ENCODE data around the gene SLC9A8.

SLC9A8 gene

DNA sequence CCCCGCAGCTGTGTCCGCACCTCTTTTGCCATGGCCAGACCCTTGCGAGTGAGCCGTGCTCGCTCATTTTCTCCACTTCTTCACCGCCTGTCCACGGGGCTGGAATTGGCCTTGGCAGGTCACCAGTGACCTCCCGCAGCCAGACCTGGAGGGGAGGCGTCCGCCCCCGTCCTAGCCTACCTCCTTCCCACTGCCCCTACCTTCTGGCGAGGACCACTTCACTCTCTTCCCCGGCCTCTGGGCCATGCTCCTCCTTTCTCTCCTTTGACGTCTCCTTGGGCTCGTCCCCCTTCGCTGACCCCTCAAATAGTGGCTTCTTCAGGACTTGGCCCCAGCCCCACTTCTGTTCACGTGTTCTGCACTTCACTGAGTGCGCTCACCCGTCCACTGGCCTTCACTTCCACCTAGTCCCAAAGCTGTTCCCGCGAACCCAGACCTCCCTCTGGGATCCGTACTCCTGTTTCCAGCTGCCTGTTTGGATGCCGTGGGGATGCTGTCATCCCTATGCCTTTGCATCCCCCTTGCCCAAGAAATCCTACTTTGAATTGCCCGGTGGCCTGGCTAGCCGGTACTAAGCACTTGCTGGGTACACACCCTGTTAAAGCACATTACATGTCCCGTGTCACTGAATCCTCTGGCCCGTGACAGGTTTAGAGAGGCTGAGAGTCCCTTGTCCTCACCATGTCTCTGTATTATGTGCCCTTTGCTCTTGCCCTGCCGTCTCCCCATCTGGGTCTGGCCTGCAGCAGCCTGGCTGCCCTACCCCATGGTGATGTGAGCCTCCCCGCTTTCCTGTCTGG is 69.7 kb downstream of the SLC9A8 start:
- no peak overlapping the region for H3K4me2 ChIP-seq (ENCODE audit: insufficient read depth, low read length)
- no peak overlapping the region for H2AFZ ChIP-seq (ENCODE audit: low read depth, low read length)
- no peak for ATAC-seq (ENCODE audit: insufficient read depth, low read depth)
- peaks cover 7% of the 10 kb centered on the region; the same call in 1 of the 2 replicates for H4K20me1 ChIP-seq (ENCODE audit: insufficient read depth, low read length)
- peaks cover 65% of the 10 kb centered on the region for H3K36me3 ChIP-seq (ENCODE audit: insufficient read depth, low read length)
- no peak for DNase-seq
- no peaks in the 10 kb centered on the region for H3K27me3 ChIP-seq (ENCODE audit: insufficient read depth, low read length, poor library complexity)
- H3K9ac ChIP-seq (ENCODE audit: low read depth, low read length): no peak overlapping the region
- no peak for TF ChIP-seq EZH2 (IDR thresholded peaks at IDR 0.05; ENCODE audit: borderline replicate concordance, low read depth, low read length, severe bottlenecking)
- TF ChIP-seq, protein P1, sequence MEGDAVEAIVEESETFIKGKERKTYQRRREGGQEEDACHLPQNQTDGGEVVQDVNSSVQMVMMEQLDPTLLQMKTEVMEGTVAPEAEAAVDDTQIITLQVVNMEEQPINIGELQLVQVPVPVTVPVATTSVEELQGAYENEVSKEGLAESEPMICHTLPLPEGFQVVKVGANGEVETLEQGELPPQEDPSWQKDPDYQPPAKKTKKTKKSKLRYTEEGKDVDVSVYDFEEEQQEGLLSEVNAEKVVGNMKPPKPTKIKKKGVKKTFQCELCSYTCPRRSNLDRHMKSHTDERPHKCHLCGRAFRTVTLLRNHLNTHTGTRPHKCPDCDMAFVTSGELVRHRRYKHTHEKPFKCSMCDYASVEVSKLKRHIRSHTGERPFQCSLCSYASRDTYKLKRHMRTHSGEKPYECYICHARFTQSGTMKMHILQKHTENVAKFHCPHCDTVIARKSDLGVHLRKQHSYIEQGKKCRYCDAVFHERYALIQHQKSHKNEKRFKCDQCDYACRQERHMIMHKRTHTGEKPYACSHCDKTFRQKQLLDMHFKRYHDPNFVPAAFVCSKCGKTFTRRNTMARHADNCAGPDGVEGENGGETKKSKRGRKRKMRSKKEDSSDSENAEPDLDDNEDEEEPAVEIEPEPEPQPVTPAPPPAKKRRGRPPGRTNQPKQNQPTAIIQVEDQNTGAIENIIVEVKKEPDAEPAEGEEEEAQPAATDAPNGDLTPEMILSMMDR (IDR thresholded peaks at IDR 0.05; ENCODE audit: borderline replicate concordance, extremely low read depth, low read length, poor library complexity, severe bottlenecking): no peak
- H3K9me3 ChIP-seq (ENCODE audit: insufficient read depth, low read length, severe bottlenecking): no peaks in the 10 kb centered on the region
- H3K4me1 ChIP-seq (ENCODE audit: insufficient read depth, low read length): no peaks in the 10 kb centered on the region
- no peaks in the 10 kb centered on the region for H3K79me2 ChIP-seq (ENCODE audit: insufficient read depth, low read length)
- H3K4me3 ChIP-seq (ENCODE audit: low read depth in 1 of 2, low read length in 2 of 2): no peak overlapping the region
- H3K27ac ChIP-seq (ENCODE audit: low read length): no peak overlapping the region

DNA sequence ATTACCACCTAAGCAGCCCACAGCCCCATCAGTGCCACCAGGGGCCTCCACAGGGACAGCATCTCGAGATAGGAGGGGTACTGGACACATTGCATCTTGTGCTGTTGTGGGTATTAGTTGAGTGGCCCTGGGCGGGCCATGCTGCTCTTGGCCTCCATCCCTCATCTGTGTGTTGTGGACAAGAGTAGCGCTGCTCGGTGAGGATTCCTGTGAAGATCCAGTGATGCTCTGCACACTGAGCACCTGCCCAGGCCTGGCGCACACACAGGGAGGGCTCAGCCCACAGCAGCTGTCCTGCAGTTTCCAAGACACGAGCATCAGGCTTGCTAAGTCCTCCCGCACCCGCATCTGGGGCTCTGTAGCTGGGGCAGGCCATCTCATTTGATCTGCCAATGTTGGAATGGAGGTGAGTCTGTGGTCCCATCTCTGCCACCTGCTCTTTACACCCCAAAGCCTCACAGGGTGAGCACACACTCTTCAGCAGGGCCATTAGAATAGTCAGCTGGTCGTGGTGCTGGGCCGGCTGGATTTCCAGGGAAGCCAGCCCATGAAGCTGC is 70.7 kb downstream of the SLC9A8 start:
- no peak overlapping the region for H2AFZ ChIP-seq (ENCODE audit: low read depth, low read length)
- H3K27ac ChIP-seq (ENCODE audit: low read length): no peak overlapping the region
- H3K4me2 ChIP-seq (ENCODE audit: insufficient read depth, low read length): no peak overlapping the region
- no peak for ATAC-seq (ENCODE audit: insufficient read depth, low read depth)
- TF ChIP-seq EZH2 (IDR thresholded peaks at IDR 0.05; ENCODE audit: borderline replicate concordance, low read depth, low read length, severe bottlenecking): no peak
- TF ChIP-seq, protein P1 (IDR thresholded peaks at IDR 0.05; ENCODE audit: borderline replicate concordance, extremely low read depth, low read length, poor library complexity, severe bottlenecking): no peak
- H3K27me3 ChIP-seq (ENCODE audit: insufficient read depth, low read length, poor library complexity): no peaks in the 10 kb centered on the region
- H4K20me1 ChIP-seq (ENCODE audit: insufficient read depth, low read length): peaks cover 9% of the 10 kb centered on the region; the same call in 1 of the 2 replicates
- no peaks in the 10 kb centered on the region for H3K4me1 ChIP-seq (ENCODE audit: insufficient read depth, low read length)
- no peaks in the 10 kb centered on the region for H3K9me3 ChIP-seq (ENCODE audit: insufficient read depth, low read length, severe bottlenecking)
- no peak for DNase-seq
- no peaks in the 10 kb centered on the region for H3K79me2 ChIP-seq (ENCODE audit: insufficient read depth, low read length)
- H3K4me3 ChIP-seq (ENCODE audit: low read depth in 1 of 2, low read length in 2 of 2): no peak overlapping the region
- H3K9ac ChIP-seq (ENCODE audit: low read depth, low read length): no peak overlapping the region
- H3K36me3 ChIP-seq (ENCODE audit: insufficient read depth, low read length): peaks cover 74% of the 10 kb centered on the region

DNA sequence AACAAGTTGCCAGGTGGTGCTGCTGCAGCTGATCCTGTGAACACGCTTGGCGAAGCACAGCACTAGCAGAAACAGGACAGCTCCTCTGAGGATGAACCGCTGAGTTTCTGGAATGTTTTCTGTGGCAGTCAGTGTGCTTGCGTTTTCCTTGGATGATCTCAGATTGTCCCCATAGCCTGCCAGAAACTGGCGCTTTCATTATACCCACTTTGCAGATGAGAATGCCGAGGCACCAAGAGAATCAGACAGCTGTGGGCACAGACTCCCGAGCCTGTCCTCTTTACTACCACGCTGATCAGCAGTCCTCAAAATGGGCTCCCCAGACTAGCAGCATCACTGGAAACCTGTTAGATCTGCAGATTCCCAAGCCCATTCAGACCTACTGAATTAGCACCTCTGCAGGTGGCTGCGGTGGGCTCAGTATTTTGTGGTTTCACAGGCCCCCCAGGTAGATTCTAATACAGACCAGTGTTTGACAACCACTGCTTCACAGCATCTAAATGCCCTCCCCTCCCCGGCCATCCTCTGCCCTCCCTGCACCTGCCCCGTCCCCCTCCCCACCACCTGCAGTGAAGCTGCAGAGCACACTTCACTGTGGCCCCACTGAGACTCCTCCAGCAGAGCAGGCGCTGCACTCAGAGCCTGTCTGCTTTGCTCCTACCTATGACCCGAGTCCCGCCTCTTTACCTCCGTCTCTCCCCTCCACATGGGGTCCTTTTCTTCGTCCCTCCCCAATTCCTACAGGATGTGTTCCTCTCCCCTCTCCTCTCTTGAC is 73.1 kb downstream of the SLC9A8 start:
- H3K36me3 ChIP-seq (ENCODE audit: insufficient read depth, low read length): peaks cover 69% of the 10 kb centered on the region
- no peaks in the 10 kb centered on the region for H3K9me3 ChIP-seq (ENCODE audit: insufficient read depth, low read length, severe bottlenecking)
- ATAC-seq (ENCODE audit: insufficient read depth, low read depth) (no peak), DNase-seq (no peak)
- H3K27ac ChIP-seq (ENCODE audit: low read length): no peak overlapping the region
- TF ChIP-seq, protein P1 (IDR thresholded peaks at IDR 0.05; ENCODE audit: borderline replicate concordance, extremely low read depth, low read length, poor library complexity, severe bottlenecking): no peak
- TF ChIP-seq EZH2 (IDR thresholded peaks at IDR 0.05; ENCODE audit: borderline replicate concordance, low read depth, low read length, severe bottlenecking): no peak
- no peak overlapping the region for H3K4me3 ChIP-seq (ENCODE audit: low read depth in 1 of 2, low read length in 2 of 2)
- H4K20me1 ChIP-seq (ENCODE audit: insufficient read depth, low read length): peaks cover 18% of the 10 kb centered on the region; the same call in 1 of the 2 replicates
- no peaks in the 10 kb centered on the region for H3K4me1 ChIP-seq (ENCODE audit: insufficient read depth, low read length)
- no peaks in the 10 kb centered on the region for H3K79me2 ChIP-seq (ENCODE audit: insufficient read depth, low read length)
- no peak overlapping the region for H3K4me2 ChIP-seq (ENCODE audit: insufficient read depth, low read length)
- no peaks in the 10 kb centered on the region for H3K27me3 ChIP-seq (ENCODE audit: insufficient read depth, low read length, poor library complexity)
- H2AFZ ChIP-seq (ENCODE audit: low read depth, low read length): no peak overlapping the region
- H3K9ac ChIP-seq (ENCODE audit: low read depth, low read length): no peak overlapping the region
